GM20000 (cell line): ENCODE measurements around the gene COG7.

ENCODE experiments used
- DNase-seq: peaks from one replicate; pipeline ENCODE4 v3.0.0; 2012; ENCODE audit warnings: low spot score
- CTCF ChIP-seq: IDR thresholded peaks from 2 replicates; pipeline ENCODE4 v1.5.1; 2012; ENCODE audit warnings: mild to moderate bottlenecking, control low read depth; ENCODE audit errors: extremely low read depth, missing control alignments

The COG7 gene

GRCh38 chr16:23409522-23409921, 43.5 kb downstream of the COG7 start:
- no peak for TF ChIP-seq CTCF
- no peak for DNase-seq

- no peak for DNase-seq
- no peak for TF ChIP-seq CTCF
These were observed 44.1 kb downstream of the COG7 start for GRCh38 chr16:23408823-23409298.

- no peak for DNase-seq
- TF ChIP-seq CTCF = no peak
These were observed 44.7 kb downstream of the COG7 start for GRCh38 chr16:23408242-23408822.

GRCh38 chr16:23407436-23408127, 45.4 kb downstream of the COG7 start:
- no peak for DNase-seq
- TF ChIP-seq CTCF = no peak

GRCh38 chr16:23406546-23407240, 46.3 kb downstream of the COG7 start:
- no peak for TF ChIP-seq CTCF
- DNase-seq = no peak

- DNase-seq = no peak
- TF ChIP-seq CTCF = no peak
These were observed 47.0 kb downstream of the COG7 start for GRCh38 chr16:23406024-23406423.

GRCh38 chr16:23403547-23403946, 49.4 kb downstream of the COG7 start:
- no peak for TF ChIP-seq CTCF
- DNase-seq = no peak
